Spleen (tissue), 11 donors: ENCODE measurements around the gene MGARP. TPM values are rescaled to one million over a fixed set of nuclear protein-coding genes. Genes with fewer than 3 reads are reported as not detected.

Experiments used
- DNase-seq: peaks from one replicate; pipeline ENCODE4 v3.0.0-alpha.2; 2020
- H3K27ac ChIP-seq, 8 donors: fragments of 200-600 bp; sonication (generic) in 7 of 8; 1 replicate in 4 of 8; 2 replicates in 4 of 8; pipeline versions ENCODE4 v1.5.0 to v1.8.0; 2016 to 2021; ENCODE audit warnings: inconsistent platforms in 4 of 8, mild to moderate bottlenecking in 4 of 8, moderate library complexity in 1 of 8
- H3K27me3 ChIP-seq, 7 donors: fragments of 200-600 bp; sonication (generic) in 6 of 7; replicated peaks in 1 of 7; 1 replicate in 4 of 7; 2 replicates in 3 of 7; pipeline versions ENCODE4 v1.5.0 to v1.8.0; 2016 to 2021; ENCODE audit warnings: inconsistent platforms in 3 of 7, mild to moderate bottlenecking in 1 of 7
- H3K36me3 ChIP-seq, 6 donors: fragments of 200-600 bp; sonication (generic) in 5 of 6; 1 replicate in 4 of 6; 2 replicates in 2 of 6; pipeline versions ENCODE4 v1.5.0 to v1.8.0; 2016 to 2021; ENCODE audit warnings: inconsistent platforms in 2 of 6
- H3K4me1 ChIP-seq, 6 donors: fragments of 200-600 bp; sonication (generic) in 5 of 6; 1 replicate in 3 of 6; 2 replicates in 3 of 6; pipeline versions ENCODE4 v1.5.0 to v1.8.0; 2016 to 2021; ENCODE audit warnings: inconsistent platforms in 3 of 6
- H3K4me3 ChIP-seq, 8 donors: fragments of 200-600 bp; sonication (generic) in 7 of 8; 1 replicate in 4 of 8; 2 replicates in 4 of 8; pipeline versions ENCODE4 v1.5.0 to v1.8.0; 2016 to 2021; ENCODE audit warnings: inconsistent platforms in 4 of 8, mild to moderate bottlenecking in 4 of 8, moderate library complexity in 2 of 8
- H3K9me3 ChIP-seq, 8 donors: fragments of 200-600 bp; sonication (generic) in 7 of 8; 1 replicate in 4 of 8; 2 replicates in 4 of 8; pipeline versions ENCODE4 v1.5.0 to v1.8.0; 2016 to 2021; ENCODE audit warnings: inconsistent platforms in 4 of 8
- CTCF ChIP-seq, 11 experiments: fragments of 200-600 bp in 7 of 11; fragments of 450-650 bp in 4 of 11; sonication (generic) in 4 of 11; IDR thresholded peaks in 8 of 11; conservative IDR thresholded peaks in 3 of 11; 1 replicate in 7 of 11; 2 replicates in 4 of 11; pipeline versions ENCODE4 v1.4.0 to v1.8.0; 2016 to 2021; ENCODE audit warnings: antibody characterized with exemption in 11 of 11, inconsistent platforms in 4 of 11, mild to moderate bottlenecking in 1 of 11
- POLR2A ChIP-seq, 3 donors: fragments of 450-650 bp; IDR thresholded peaks; one replicate each; pipeline ENCODE4 v1.5.1; 2017; ENCODE audit warnings: antibody characterized with exemption in 3 of 3, mild to moderate bottlenecking in 1 of 3
- POLR2AphosphoS5 ChIP-seq, 3 donors: sonication (generic); formaldehyde crosslinking; IDR thresholded peaks; one replicate each; pipeline ENCODE4 v1.5.1; 2017; ENCODE audit warnings: antibody characterized with exemption in 3 of 3
- WGBS, 5 donors: extraction: QIAGEN DNeasy Blood & Tissue Kit in 3 of 5; methylation state at CpG; one replicate each; pipeline versions ENCODE4 v1.1.5 to v1.1.7; 2013 to 2018; 5-methylcytosine and 5-hydroxymethylcytosine counted together
- intact Hi-C: fragments of 100-400 bp; cut with DNase I; formaldehyde crosslinking; loops from one replicate; pipeline ENCODE4 v1.15.0; 2023; ENCODE audit warnings: low total_unique reads
- polyA plus RNA-seq, 3 donors: library from polyadenylated mRNA; stranded (reverse); fragments of 200-250 nt; gene quantifications; one replicate each; pipeline ENCODE4 v1.2.1, GENCODE V29; 2013
- total RNA-seq, 7 donors: library from RNA; depleted of rRNA in 3 of 7; stranded (reverse); fragments of >200 nt in 3 of 7; fragmentation: NEBNext Ultra II Directional in 4 of 7; extraction: Animal tissue kit (Norgen Biotek cat#: 25700) in 4 of 7; gene quantifications; one replicate each; pipeline versions ENCODE4 v1.1.0 to v1.2.1, GENCODE V29; 2016 to 2021
- donor health status: healthy with polysubstance abuse.
- donor health status: DM: no; HTN: no; CAD: no; lungs with moderate emphysema.
- donor health status: DM: no; HTN: no; CAD: no.
- donor health status: Bipolar disorder and iron deficiency.
- donor health status: healthy.
- donor health status: DM: no; HTN: no; CAD: no.
- donor health status: DM: yes; HTN: yes; CAD: no.

The MGARP gene
- total and polyA plus RNA-seq, 10 donors = 0.20 to 1.7 (median 0.50) TPM; not detected in 1

- Histone ChIP-seq H3K4me3 (peak overlapping the region; percentile 6 to 73 (median 42)), H3K27ac (no peak overlapping the region)
- TF ChIP-seq CTCF (IDR thresholded peaks at IDR 0.05 in 8 of 11, conservative IDR thresholded peaks at IDR 0.05 in 3 of 11) = no peak
- no peak for TF ChIP-seq POLR2AphosphoS5 (IDR thresholded peaks at IDR 0.05)
- no peak for TF ChIP-seq POLR2A (IDR thresholded peaks at IDR 0.05)
These were observed 889 bp downstream of the MGARP start for GRCh38 chr4:139278912-139279759.

GRCh38 chr4:139278485-139278884, 1.5 kb downstream of the MGARP start:
- WGBS, 5 donors = 52 to 82% (median 59%) methylated on average over 16 of the region's 16 CpGs
- no peaks in the 10 kb centered on the region for H3K9me3 ChIP-seq
- peak overlapping the region in 4 of 8 donors; percentile 42 to 73 (median 44) for H3K4me3 ChIP-seq
- no peaks in the 10 kb centered on the region for H3K36me3 ChIP-seq
- intact Hi-C loops = no loop called here
- H3K27me3 ChIP-seq = peaks cover 0 to 66% (median 33%) of the 10 kb centered on the region in 7 donors
- no peak overlapping the region for H3K27ac ChIP-seq
- TF ChIP-seq POLR2A (IDR thresholded peaks at IDR 0.05) (no peak), POLR2AphosphoS5 (IDR thresholded peaks at IDR 0.05) (no peak), CTCF (IDR thresholded peaks at IDR 0.05 in 8 of 11, conservative IDR thresholded peaks at IDR 0.05 in 3 of 11) (no peak)
- no peak for DNase-seq
- H3K4me1 ChIP-seq = peaks cover 14 to 24% (median 19%) of the 10 kb centered on the region in 6 donors

More at GRCh38 chr4:139278912-139279759, 889 bp downstream of the MGARP start:
- intact Hi-C loops = no loop called here
- WGBS, 5 donors = 10 to 22% (median 13%) methylated on average over 38 to 40 of the region's 40 CpGs
- peak; percentile 80 for DNase-seq
- Histone ChIP-seq H3K27me3 (peaks cover 0 to 66% (median 33%) of the 10 kb centered on the region in 7 donors), H3K36me3 (no peaks in the 10 kb centered on the region), H3K4me1 (peaks cover 14 to 24% (median 19%) of the 10 kb centered on the region in 6 donors), H3K9me3 (peaks cover 0 to 2% (median under 1%) of the 10 kb centered on the region in 8 donors)

- no peak for DNase-seq
- Histone ChIP-seq H3K36me3 (no peaks in the 10 kb centered on the region), H3K27me3 (peaks cover 0 to 58% (median 30%) of the 10 kb centered on the region in 7 donors), H3K27ac (no peak overlapping the region), H3K9me3 (no peaks in the 10 kb centered on the region), H3K4me3 (no peak overlapping the region), H3K4me1 (peaks cover 14 to 22% (median 18%) of the 10 kb centered on the region in 6 donors)
- intact Hi-C loops = no loop called here
- 81 to 96% (median 89%) methylated on average over 4 of the region's 4 CpGs for WGBS, 5 donors
- TF ChIP-seq POLR2AphosphoS5 (IDR thresholded peaks at IDR 0.05) (no peak), CTCF (IDR thresholded peaks at IDR 0.05 in 8 of 11, conservative IDR thresholded peaks at IDR 0.05 in 3 of 11) (no peak), POLR2A (IDR thresholded peaks at IDR 0.05) (no peak)
These were observed 4.7 kb downstream of the MGARP start for GRCh38 chr4:139275281-139275735.

GRCh38 chr4:139274790-139275189, 5.2 kb downstream of the MGARP start:
- no peaks in the 10 kb centered on the region for H3K9me3 ChIP-seq
- no peak overlapping the region for H3K4me3 ChIP-seq
- 88 to 98% (median 91%) methylated on average over 1 of the region's 1 CpG for WGBS, 5 donors
- no peak overlapping the region for H3K27ac ChIP-seq
- H3K27me3 ChIP-seq = peaks cover 0 to 52% (median 25%) of the 10 kb centered on the region in 7 donors
- peaks cover 9 to 17% (median 13%) of the 10 kb centered on the region in 6 donors for H3K4me1 ChIP-seq
- TF ChIP-seq POLR2AphosphoS5 (IDR thresholded peaks at IDR 0.05) = no peak
- no peak for TF ChIP-seq POLR2A (IDR thresholded peaks at IDR 0.05)
- TF ChIP-seq CTCF (IDR thresholded peaks at IDR 0.05 in 8 of 11, conservative IDR thresholded peaks at IDR 0.05 in 3 of 11) = no peak
- intact Hi-C loops = no loop called here
- H3K36me3 ChIP-seq = no peaks in the 10 kb centered on the region
- DNase-seq = no peak
